Measurements from ENCODE around the gene ABRACL. TPM values are rescaled to one million over a fixed set of nuclear protein-coding genes. Genes with fewer than 3 reads are reported as not detected.
"Not testable (repeated sequence)": the region's sequence is repeated elsewhere in the genome, so short reads cannot be mapped to it uniquely, and the experiment has no call there.

ABRACL gene
- total and polyA plus RNA-seq, 2 donors (not counting 3 experiments of a cell fraction or from before 2014, with no cell fraction given) = 54.4 to 87.4 TPM

GRCh38 chr6:139047677-139048076 is 19.1 kb downstream of the ABRACL start:
- H3K36me3 ChIP-seq (ENCODE audit: control insufficient read depth in 2 of 2, extremely low read depth in 1 of 2, insufficient read depth in 2 of 2, low read length in 2 of 2) = no peaks in the 10 kb centered on the region
- H3K9me3 ChIP-seq (replicated peaks; ENCODE audit: control insufficient read depth, insufficient read depth, low read length) = no peaks in the 10 kb centered on the region
- H2AFZ ChIP-seq (ENCODE audit: low read depth, low read length) = no peak overlapping the region
- no peak for DNase-seq (ENCODE audit: low read depth, low spot score)
- no peak overlapping the region for H3K27ac ChIP-seq (ENCODE audit: insufficient read depth, low read depth, low read length)
- no peaks in the 10 kb centered on the region for H3K9me1 ChIP-seq (replicated peaks; ENCODE audit: control insufficient read depth, extremely low read depth, insufficient read depth, low read length)
- POLR2A ChIA-PET = interaction anchor here (0.7 kb wide), 1 partner anchor 155 kb away, joined by 3 read pairs; no protein-coding TSS in a partner anchor
- intact Hi-C loops (cut with micrococcal nuclease) = no loop called here
- CTCF ChIA-PET = interaction anchor here (0.8 kb wide), 1 partner anchor 151 kb away, joined by 3 read pairs; no protein-coding TSS in a partner anchor
- no TSS peak for BruUV-seq (replicated peaks)
- no peaks in the 10 kb centered on the region for H4K20me1 ChIP-seq (replicated peaks; ENCODE audit: control insufficient read depth, extremely low read depth, insufficient read depth, low read length)
- FAIRE-seq = no peak
- no peak overlapping the region for H3K4me2 ChIP-seq (ENCODE audit: insufficient read depth, low read length)
- dilution Hi-C loops (cut with MboI; ENCODE audit: extremely low pct_ligation_motif_present, low sequenced_read_pairs) = no loop called here
- H3K79me2 ChIP-seq (ENCODE audit: control insufficient read depth, insufficient read depth, low read length) = no peaks in the 10 kb centered on the region
- H3K9ac ChIP-seq (replicated peaks; ENCODE audit: extremely low read depth, insufficient read depth, low read length) = no peak overlapping the region
- H3K27me3 ChIP-seq (ENCODE audit: control insufficient read depth in 2 of 2, insufficient read depth in 2 of 2, low read length in 2 of 2) = peaks cover 0 to 6% of the 10 kb centered on the region in 2 experiments
- no peaks in the 10 kb centered on the region for H3K4me1 ChIP-seq (ENCODE audit: control insufficient read depth, extremely low read depth, insufficient read depth, low read length)
- no peak for TF ChIP-seq JUN (IDR thresholded peaks at IDR 0.05; ENCODE audit: borderline replicate concordance, insufficient read depth, insufficient read length, low read depth)
- TF ChIP-seq, protein P1, sequence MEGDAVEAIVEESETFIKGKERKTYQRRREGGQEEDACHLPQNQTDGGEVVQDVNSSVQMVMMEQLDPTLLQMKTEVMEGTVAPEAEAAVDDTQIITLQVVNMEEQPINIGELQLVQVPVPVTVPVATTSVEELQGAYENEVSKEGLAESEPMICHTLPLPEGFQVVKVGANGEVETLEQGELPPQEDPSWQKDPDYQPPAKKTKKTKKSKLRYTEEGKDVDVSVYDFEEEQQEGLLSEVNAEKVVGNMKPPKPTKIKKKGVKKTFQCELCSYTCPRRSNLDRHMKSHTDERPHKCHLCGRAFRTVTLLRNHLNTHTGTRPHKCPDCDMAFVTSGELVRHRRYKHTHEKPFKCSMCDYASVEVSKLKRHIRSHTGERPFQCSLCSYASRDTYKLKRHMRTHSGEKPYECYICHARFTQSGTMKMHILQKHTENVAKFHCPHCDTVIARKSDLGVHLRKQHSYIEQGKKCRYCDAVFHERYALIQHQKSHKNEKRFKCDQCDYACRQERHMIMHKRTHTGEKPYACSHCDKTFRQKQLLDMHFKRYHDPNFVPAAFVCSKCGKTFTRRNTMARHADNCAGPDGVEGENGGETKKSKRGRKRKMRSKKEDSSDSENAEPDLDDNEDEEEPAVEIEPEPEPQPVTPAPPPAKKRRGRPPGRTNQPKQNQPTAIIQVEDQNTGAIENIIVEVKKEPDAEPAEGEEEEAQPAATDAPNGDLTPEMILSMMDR (IDR thresholded peaks at IDR 0.05; ENCODE audit: extremely low read depth in 1 of 2, insufficient read depth in 1 of 2, low read depth in 1 of 2, low read length in 2 of 2) = no peak
- no peak for TF ChIP-seq MAX (IDR thresholded peaks at IDR 0.05; ENCODE audit: insufficient read depth, insufficient read length)
- no peak for TF ChIP-seq MYC (IDR thresholded peaks at IDR 0.05; ENCODE audit: low read depth, low read length)
- TF ChIP-seq EZH2 (IDR thresholded peaks at IDR 0.05; ENCODE audit: borderline replicate concordance, low read depth, low read length, severe bottlenecking) = no peak
- no peak for TF ChIP-seq GATA2 (IDR thresholded peaks at IDR 0.05; ENCODE audit: insufficient read depth, insufficient read length, low read depth, low read length)
- no peak for TF ChIP-seq POLR2AphosphoS5 (IDR thresholded peaks at IDR 0.05; ENCODE audit: insufficient read depth, low read depth, low read length)
- no peak for TF ChIP-seq POLR2A (IDR thresholded peaks at IDR 0.05; ENCODE audit: low read depth, low read length)
- TF ChIP-seq FOS (IDR thresholded peaks at IDR 0.05; ENCODE audit: borderline replicate concordance, insufficient read depth, low read length) = no peak
- H3K4me3 ChIP-seq (replicated peaks in 1 of 3; ENCODE audit: insufficient read depth in 1 of 3, low read depth in 1 of 3, low read length in 3 of 3) = no peak overlapping the region

DNA sequence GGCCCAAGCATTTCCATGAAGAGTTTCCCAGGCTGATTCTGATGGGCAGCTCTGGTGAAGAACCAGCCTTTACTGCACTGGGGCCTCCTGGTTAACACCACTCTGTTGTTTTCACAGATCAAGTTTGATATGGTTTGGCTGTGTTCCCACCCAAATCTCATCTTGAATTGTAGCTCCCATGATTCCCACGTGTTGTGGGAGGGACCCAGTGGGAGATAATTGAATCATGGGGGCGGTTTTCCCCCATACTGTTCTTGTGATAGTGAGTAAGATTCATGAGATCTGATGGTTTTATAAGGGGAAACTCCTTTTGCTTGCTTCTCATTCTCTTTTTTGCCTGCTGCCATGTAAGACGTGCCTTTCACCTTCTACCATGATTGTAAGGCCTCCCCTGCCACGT is 20.4 kb downstream of the ABRACL start:
- dilution Hi-C loops (cut with MboI; ENCODE audit: extremely low pct_ligation_motif_present, low sequenced_read_pairs); intact Hi-C loops (cut with micrococcal nuclease): not testable (repeated sequence)

More for the DNA sequence above, 20.4 kb downstream of the ABRACL start:
- H3K9ac ChIP-seq (replicated peaks; ENCODE audit: extremely low read depth, insufficient read depth, low read length); H3K4me2 ChIP-seq (ENCODE audit: insufficient read depth, low read length); H3K9me3 ChIP-seq (replicated peaks; ENCODE audit: control insufficient read depth, insufficient read depth, low read length); H3K4me1 ChIP-seq (ENCODE audit: control insufficient read depth, extremely low read depth, insufficient read depth, low read length); H3K9me1 ChIP-seq (replicated peaks; ENCODE audit: control insufficient read depth, extremely low read depth, insufficient read depth, low read length); POLR2A ChIA-PET; H4K20me1 ChIP-seq (replicated peaks; ENCODE audit: control insufficient read depth, extremely low read depth, insufficient read depth, low read length); BruUV-seq (replicated peaks); DNase-seq (ENCODE audit: low read depth, low spot score); CTCF ChIA-PET; H3K4me3 ChIP-seq (replicated peaks in 1 of 3; ENCODE audit: insufficient read depth in 1 of 3, low read depth in 1 of 3, low read length in 3 of 3); H2AFZ ChIP-seq (ENCODE audit: low read depth, low read length); H3K36me3 ChIP-seq (ENCODE audit: control insufficient read depth in 2 of 2, extremely low read depth in 1 of 2, insufficient read depth in 2 of 2, low read length in 2 of 2); FAIRE-seq; H3K27ac ChIP-seq (ENCODE audit: insufficient read depth, low read depth, low read length); H3K79me2 ChIP-seq (ENCODE audit: control insufficient read depth, insufficient read depth, low read length): not testable (repeated sequence)
- H3K27me3 ChIP-seq (ENCODE audit: control insufficient read depth in 2 of 2, insufficient read depth in 2 of 2, low read length in 2 of 2) = peaks cover 0 to 12% of the 10 kb centered on the region in 2 experiments
